ENCODE data around the gene PHLDA2. TPM values are rescaled to one million over a fixed set of nuclear protein-coding genes. Genes with fewer than 3 reads are reported as not detected.

PHLDA2 gene
- total RNA-seq, 1 experiment from 2014 or later: 309 TPM

DNA sequence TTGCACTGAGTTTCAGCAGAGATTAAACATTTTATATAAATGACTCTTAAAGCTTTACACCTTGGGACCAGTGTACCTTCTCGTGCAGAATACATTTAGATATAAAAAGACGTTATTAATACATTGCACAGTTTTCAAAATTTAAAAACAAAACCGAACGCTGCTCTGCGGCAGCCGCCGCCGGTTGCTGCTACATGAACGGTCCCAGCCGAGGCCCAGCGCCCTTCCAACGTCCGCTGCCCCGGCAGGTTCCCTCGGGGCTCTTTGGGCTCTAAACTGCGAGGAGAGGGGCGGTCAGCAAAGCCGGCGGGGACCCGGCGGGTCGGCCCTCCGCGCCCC is 45.6 kb downstream of the PHLDA2 start:
- Histone ChIP-seq H3K9me3 (ENCODE audit: control insufficient read depth in 1 of 2, insufficient read depth in 1 of 2, low read depth in 1 of 2, low read length in 2 of 2) (peaks cover 0 to 5% of the 10 kb centered on the region in 2 experiments; a peak in 1 of 4 replicates), H3K9ac (ENCODE audit: low read length) (peak overlapping the region; percentile 52), H3K27ac (ENCODE audit: low read depth, low read length) (peak overlapping the region; percentile 67; the same call in 1 of the 2 replicates), H3K9me2 (ENCODE audit: insufficient read depth) (no peaks in the 10 kb centered on the region), H3K4me3 (replicated peaks in 1 of 2; ENCODE audit: low read depth in 1 of 2, low read length in 2 of 2) (peak overlapping the region; percentile 47 to 63), H3K36me3 (ENCODE audit: control insufficient read depth in 1 of 2, insufficient read depth in 2 of 2, low read length in 2 of 2) (no peaks in the 10 kb centered on the region), H3K27me3 (ENCODE audit: insufficient read depth, low read length) (no peaks in the 10 kb centered on the region), H2AFZ (ENCODE audit: low read depth, low read length, poor library complexity, severe bottlenecking) (no peak overlapping the region), H4K20me1 (ENCODE audit: insufficient read depth) (no peaks in the 10 kb centered on the region), H3K79me2 (ENCODE audit: insufficient read depth, low read length) (no peaks in the 10 kb centered on the region), H3K4me1 (ENCODE audit: control insufficient read depth in 1 of 2, insufficient read depth in 2 of 2, low read length in 2 of 2) (peaks cover 2 to 26% of the 10 kb centered on the region in 2 experiments; a peak in 3 of 4 replicates), H3K4me2 (ENCODE audit: low read length) (peak overlapping the region; percentile 88)
- RAD21 ChIA-PET (ENCODE audit: low non-redundant PET in 1 of 2, low total read pairs in 2 of 2, uncharacterized antibody in 2 of 2, unreplicated experiment in 2 of 2): no interaction called here
- no TSS peak for BruUV-seq (replicated peaks)
- CTCF ChIA-PET: interaction anchor here (13.7 kb wide), 1 partner anchor 351 kb away, joined by 337 read pairs; no protein-coding TSS in a partner anchor
- ATAC-seq: no peak
- intact Hi-C loops (cut with micrococcal nuclease): no loop called here
- no peak for TF ChIP-seq SRF (IDR thresholded peaks at IDR 0.05; ENCODE audit: low read depth)
- no peak for TF ChIP-seq YY1 (IDR thresholded peaks at IDR 0.05; ENCODE audit: extremely low read depth, insufficient replicate concordance, low read depth, low read length)
- TF ChIP-seq SP1 (IDR thresholded peaks at IDR 0.05; ENCODE audit: low read depth): no peak
- no peak for TF ChIP-seq CBX3 (IDR thresholded peaks at IDR 0.05; ENCODE audit: low read depth)
- TF ChIP-seq, protein P1, sequence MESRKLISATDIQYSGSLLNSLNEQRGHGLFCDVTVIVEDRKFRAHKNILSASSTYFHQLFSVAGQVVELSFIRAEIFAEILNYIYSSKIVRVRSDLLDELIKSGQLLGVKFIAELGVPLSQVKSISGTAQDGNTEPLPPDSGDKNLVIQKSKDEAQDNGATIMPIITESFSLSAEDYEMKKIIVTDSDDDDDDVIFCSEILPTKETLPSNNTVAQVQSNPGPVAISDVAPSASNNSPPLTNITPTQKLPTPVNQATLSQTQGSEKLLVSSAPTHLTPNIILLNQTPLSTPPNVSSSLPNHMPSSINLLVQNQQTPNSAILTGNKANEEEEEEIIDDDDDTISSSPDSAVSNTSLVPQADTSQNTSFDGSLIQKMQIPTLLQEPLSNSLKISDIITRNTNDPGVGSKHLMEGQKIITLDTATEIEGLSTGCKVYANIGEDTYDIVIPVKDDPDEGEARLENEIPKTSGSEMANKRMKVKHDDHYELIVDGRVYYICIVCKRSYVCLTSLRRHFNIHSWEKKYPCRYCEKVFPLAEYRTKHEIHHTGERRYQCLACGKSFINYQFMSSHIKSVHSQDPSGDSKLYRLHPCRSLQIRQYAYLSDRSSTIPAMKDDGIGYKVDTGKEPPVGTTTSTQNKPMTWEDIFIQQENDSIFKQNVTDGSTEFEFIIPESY (IDR thresholded peaks at IDR 0.05; ENCODE audit: extremely low read depth, insufficient replicate concordance, low read length): no peak
- no peak for TF ChIP-seq TCF7L2 (IDR thresholded peaks at IDR 0.05; ENCODE audit: borderline replicate concordance, extremely low read depth, insufficient read depth, insufficient read length)
- no peak for TF ChIP-seq EZH2 (IDR thresholded peaks at IDR 0.05)
- TF ChIP-seq, protein P2, sequence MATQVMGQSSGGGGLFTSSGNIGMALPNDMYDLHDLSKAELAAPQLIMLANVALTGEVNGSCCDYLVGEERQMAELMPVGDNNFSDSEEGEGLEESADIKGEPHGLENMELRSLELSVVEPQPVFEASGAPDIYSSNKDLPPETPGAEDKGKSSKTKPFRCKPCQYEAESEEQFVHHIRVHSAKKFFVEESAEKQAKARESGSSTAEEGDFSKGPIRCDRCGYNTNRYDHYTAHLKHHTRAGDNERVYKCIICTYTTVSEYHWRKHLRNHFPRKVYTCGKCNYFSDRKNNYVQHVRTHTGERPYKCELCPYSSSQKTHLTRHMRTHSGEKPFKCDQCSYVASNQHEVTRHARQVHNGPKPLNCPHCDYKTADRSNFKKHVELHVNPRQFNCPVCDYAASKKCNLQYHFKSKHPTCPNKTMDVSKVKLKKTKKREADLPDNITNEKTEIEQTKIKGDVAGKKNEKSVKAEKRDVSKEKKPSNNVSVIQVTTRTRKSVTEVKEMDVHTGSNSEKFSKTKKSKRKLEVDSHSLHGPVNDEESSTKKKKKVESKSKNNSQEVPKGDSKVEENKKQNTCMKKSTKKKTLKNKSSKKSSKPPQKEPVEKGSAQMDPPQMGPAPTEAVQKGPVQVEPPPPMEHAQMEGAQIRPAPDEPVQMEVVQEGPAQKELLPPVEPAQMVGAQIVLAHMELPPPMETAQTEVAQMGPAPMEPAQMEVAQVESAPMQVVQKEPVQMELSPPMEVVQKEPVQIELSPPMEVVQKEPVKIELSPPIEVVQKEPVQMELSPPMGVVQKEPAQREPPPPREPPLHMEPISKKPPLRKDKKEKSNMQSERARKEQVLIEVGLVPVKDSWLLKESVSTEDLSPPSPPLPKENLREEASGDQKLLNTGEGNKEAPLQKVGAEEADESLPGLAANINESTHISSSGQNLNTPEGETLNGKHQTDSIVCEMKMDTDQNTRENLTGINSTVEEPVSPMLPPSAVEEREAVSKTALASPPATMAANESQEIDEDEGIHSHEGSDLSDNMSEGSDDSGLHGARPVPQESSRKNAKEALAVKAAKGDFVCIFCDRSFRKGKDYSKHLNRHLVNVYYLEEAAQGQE (IDR thresholded peaks at IDR 0.05; ENCODE audit: low read depth): no peak
- TF ChIP-seq FOSL1 (IDR thresholded peaks at IDR 0.05; ENCODE audit: low read depth): no peak
- no peak for TF ChIP-seq POLR2A (IDR thresholded peaks at IDR 0.05; ENCODE audit: borderline replicate concordance, extremely low read depth, insufficient read depth, insufficient read length)
- no peak for TF ChIP-seq EZH2phosphoT487 (IDR thresholded peaks at IDR 0.05; ENCODE audit: borderline replicate concordance)
- TF ChIP-seq CEBPB (IDR thresholded peaks at IDR 0.05; ENCODE audit: low read depth): no peak
- POLR2A ChIA-PET: no interaction called here
- DNase-seq (ENCODE audit: low read depth, low spot score): no peak
